Measurements from ENCODE around the gene YTHDF1.

GRCh38 chr20:63186528-63187316, 29.2 kb downstream of the YTHDF1 start:
- no peak for TF ChIP-seq CTCF (conservative IDR thresholded peaks at IDR 0.05)
- TF ChIP-seq ZFX (IDR thresholded peaks at IDR 0.05) = no peak
